GM18520 (cell line): ENCODE results near the gene CCDC27.

Experiments used
- ATAC-seq: cut with Tn5 transposase; IDR thresholded peaks from one replicate; pipeline ENCODE4 v1.9.1; 2021; ENCODE audit not compliant: unreplicated experiment

The CCDC27 gene

DNA sequence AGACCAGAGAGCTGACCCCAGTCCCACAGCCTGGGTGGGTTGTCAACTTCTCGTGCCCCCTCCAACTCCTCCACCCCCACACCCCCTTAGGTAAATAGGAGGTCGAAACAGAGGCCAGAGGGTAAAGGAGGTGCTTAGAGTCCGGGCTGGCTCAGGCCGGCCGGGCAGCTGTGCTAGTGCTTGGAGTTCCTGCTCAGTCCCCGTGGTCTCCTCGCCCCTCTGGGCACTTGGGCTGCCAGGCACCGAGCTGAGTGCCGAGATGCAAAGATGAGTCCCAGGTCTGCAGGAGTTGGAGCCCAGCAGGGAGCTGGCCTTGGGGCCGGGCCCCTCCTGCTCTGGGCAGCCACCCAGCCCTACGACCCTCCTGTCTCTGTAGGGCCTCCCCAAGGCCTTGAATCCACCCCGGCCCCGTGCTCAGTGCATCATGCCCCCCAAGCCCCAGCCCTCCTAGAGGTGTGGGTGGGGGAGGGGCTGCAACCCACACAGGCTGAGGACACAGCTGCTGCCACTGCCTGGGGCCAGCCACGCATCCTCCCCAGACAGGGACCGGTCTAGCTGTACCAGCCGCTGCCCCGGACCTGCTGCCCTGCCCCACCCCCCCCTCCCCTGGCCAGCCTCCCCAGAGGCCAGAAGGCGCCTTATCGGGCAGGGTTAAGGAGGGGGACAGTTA is 22.2 kb downstream of the CCDC27 start:
- no peak for ATAC-seq

DNA sequence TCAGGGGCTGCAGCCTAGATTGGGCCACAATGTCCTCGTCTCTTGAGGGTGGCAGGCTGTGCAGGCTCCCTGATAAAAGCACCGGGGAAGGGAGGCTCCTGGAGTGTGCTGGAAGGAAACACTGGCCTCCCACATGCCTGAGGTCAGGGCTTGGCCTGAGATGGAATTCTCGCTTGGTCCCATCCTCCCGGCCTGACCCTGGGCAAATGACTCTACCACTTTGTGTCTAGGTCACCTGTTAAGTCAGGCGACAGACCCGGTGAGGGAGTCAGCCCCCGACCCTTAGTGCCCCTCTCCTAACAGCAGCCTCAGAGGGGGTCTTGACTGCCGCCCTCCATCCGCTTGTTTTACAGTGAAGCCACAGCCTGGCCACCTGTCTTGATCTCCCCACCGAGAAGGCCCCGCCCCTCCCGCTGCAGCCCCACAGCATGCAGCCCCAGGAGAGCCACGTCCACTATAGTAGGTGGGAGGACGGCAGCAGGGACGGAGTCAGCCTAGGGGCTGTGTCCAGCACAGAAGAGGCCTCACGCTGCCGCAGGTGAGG is 22.8 kb downstream of the CCDC27 start:
- ATAC-seq, result no peak

DNA sequence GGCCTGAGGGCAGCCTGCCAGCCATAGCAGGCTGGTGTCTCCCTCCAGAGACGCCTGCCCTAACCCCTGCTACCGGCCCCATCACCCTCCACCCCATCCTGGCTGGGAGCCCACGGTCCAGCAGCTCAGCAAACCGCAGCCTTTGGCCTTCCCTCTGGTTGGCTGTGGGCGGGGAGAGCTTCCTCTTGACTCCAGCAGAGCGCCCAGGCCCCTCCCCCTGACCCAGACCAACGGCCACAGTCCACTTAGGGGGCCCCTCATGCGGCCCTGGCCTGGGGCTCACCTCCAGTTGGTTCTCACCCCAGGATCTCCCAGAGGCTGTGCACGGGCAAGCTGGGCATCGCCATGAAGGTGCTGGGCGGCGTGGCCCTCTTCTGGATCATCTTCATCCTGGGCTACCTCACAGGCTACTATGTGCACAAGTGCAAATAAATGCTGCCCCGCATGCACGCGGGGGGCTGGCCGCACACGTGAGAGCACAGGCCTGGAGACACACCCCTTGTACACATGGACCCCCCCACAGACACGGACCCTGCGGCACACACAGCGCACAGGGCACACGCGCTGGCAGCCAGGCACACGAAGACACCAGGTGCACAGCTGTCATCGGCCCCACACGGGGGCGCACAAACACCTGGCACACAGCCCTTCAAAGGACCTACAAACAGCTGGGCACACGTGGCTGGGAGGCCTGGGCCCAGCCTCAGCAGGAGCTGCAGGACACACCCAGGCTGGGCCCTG is 23.4 kb downstream of the CCDC27 start:
- no peak for ATAC-seq

DNA sequence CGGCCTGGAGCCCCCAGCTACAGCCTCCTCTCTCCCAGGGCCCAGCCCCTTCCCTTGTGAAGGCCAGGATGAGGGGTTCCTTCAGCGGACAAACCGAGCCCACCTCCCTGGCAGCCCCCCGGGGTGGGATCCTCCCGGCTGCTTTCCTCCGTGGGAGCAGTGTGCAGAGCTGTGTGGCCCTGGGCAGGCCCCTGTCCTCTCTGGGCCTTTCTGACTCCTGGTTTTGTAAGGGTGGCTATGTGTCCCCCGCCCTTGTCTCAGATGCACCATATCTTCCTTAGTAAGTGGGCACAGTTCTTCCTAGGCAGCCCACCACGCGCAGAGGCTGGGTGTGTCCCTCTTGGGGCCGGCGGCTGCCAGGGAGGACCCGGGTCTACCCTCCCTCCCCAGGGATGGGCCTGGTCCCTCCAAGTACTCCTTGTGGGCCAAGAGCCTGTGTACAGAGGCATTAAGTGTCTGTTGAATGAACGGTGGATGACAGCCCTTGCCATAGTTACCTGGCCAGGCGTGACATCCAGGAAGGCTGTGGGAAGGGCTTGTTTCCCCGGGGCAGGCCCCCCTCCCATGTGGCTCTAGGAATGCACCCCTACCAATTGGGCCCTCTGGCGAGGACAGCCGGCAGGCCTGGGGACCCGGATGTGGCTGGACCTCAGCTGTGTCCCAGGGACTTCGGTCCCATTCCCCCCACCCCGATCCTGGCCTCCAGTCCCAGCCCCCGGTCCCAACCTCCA is 24.1 kb downstream of the CCDC27 start:
- no peak for ATAC-seq

DNA sequence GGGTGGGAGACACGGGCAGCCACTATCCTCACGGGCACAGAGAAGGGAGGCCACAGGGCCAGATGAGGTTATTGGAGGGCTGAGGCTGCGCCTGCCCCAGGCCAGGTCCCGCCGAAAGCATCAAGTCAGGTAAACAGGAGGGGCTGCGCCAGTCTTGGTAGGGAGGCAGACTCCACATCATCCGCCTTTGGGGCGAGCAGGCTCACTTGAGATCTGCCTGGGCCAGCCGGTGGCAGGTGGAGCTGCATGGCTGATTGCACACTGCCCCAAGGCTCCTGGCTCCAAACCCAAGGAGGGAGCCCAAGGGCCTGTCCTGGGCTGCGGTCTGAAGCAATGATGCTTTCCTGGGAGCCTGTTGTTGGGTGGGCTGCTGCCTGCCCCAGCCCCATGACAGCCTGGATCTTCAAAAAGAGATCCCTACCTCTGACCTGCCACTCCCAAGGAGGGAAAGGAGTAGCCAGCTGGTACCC is 24.9 kb downstream of the CCDC27 start:
- no peak for ATAC-seq

DNA sequence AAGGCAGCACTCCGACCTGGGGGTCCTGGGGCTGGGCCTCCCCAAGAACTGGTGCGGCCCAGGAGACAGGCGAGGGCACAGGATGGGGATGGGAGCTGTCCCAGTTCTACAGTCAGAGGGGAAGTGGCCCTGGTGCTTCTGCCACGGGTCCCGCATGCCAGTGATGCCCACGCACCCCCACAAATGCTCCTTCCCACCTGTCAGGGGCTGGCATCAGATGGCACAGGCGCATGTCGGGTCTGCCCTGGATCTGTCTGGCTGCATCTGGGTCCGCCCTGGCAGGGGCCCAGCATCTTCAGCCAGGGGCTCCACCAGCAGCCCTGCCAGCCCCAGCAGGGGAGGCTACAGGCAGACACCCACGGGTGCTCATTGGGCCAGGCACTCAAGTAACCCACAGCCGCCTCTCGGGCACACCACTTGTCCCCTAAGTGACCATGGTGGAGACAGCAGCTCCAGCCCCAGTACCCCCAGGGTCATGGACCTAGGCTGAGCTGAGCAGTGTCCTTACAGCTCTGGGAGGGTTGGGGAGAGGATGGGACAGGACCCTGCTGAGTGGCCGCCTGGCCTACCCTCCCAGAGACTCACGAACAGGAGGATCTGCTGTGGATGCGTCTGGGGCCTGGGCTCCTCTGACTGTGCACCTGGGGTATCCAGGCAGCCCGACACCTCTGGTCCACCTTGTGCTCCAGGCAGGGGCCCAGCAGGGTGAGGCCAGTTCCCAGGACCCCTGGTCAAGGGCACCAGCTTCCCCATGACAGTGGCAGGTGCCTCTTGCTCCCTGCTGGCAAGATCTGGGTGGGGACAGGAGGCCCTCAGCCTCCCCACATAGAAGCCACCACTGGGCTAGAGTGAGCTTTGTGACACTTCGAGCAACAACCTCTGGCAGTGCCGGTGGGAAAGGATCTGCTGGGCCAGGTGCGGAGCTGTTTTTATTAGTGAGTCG is 25.7 kb downstream of the CCDC27 start:
- ATAC-seq, result no peak

DNA sequence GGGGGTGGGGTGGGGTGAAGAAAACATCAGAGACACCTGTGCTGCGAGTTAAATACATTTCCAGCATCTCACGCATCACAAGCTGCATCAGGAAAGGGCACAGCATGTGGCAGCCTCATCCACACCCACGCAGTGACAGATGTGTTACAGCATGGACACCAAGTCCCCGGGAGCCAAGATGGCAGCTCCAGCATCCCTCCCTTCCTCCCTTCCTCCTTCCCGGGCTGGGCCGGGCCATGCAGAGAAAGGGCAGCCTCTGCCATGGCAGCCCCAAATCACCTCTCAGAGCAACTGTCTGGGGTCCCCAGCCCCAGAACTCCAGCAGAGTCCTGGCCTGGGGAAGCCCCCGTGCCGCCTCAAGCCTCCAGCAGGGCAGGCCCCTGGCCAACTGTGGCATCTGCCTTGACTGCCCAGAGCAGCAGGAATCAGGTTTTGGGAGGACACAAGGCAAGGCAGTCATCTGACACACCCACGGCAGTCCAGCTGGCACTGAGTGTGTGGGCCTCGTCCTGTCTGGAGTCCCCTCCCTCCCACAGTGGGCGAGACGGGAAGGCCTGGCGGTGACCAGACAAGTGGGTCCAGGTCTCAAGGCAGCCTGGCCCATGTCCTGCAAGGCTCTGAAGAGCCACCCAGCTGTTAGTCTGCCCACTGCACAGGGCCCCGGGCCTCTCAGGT is 26.5 kb downstream of the CCDC27 start:
- no peak for ATAC-seq

DNA sequence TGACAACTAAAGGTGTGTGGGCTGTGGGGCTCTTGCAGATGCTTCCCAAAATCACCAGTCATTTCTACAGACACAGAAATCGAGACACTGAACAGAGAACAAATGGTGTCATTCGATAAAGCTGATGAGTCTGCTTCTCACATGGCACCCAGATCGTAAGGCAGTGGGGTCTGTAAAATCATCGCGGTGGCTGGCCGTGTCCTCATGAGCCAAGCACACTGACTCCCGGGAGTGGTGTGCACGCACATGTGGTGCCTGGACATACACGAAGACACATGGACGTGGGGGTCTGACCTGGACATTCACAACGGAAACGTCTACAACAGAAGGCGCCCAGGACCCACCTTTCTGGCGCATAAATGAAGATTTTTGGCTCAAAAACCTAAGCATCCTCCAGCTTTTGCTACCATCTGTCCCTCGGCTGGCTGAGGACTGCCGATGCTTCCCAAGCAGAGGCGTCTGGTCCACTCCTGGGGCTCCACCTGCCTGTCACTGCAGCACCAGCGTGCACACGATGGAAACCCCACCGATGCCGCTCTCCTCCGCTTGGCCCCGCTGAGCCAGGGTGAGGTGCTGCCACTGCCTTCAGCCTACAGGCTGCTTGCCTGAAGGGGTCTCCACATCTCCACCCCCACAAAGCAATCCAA is 27.1 kb downstream of the CCDC27 start:
- no peak for ATAC-seq

DNA sequence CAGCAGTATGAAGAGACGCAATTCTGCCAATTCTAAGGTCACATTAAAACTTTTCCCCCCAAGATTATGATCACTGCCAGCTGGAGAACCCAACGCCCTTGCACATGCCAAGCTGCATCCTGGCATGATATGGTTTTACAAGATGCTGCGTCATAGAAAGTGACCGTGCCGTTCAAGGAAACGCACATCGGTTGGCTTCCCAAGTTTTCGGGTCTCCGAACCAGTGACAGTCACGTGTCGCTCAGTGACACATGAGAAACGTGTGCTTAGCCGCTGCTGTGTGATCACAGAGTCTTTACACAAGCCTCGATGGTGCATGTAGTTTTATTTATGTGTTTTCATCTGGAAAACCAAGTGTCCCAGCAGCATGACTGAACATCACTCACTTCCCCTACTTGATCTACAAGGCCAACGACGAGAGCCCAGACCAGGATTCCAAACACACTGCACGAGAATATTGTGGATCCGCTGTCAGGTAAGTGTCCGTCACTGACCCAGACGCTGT is 27.7 kb downstream of the CCDC27 start:
- ATAC-seq, result no peak

DNA sequence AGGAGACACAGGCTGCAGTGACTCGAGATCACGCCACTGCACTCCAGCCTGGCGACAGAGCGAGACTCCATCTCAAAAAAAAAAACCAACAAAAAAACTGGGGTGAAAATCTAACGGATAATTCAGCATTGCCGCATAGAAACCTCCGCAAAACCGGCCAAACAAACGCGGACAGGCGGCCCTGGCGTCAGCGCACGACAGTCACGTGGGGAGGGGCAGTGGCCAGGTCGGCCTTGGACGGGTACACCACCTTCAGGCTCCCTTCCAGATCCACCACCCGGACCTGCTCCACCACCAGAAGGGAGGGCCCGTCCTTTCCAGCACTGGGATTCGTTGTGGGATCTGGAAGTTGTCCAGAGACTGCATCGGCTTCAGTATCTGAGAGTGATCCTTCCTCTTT is 28.7 kb downstream of the CCDC27 start:
- ATAC-seq, result no peak

DNA sequence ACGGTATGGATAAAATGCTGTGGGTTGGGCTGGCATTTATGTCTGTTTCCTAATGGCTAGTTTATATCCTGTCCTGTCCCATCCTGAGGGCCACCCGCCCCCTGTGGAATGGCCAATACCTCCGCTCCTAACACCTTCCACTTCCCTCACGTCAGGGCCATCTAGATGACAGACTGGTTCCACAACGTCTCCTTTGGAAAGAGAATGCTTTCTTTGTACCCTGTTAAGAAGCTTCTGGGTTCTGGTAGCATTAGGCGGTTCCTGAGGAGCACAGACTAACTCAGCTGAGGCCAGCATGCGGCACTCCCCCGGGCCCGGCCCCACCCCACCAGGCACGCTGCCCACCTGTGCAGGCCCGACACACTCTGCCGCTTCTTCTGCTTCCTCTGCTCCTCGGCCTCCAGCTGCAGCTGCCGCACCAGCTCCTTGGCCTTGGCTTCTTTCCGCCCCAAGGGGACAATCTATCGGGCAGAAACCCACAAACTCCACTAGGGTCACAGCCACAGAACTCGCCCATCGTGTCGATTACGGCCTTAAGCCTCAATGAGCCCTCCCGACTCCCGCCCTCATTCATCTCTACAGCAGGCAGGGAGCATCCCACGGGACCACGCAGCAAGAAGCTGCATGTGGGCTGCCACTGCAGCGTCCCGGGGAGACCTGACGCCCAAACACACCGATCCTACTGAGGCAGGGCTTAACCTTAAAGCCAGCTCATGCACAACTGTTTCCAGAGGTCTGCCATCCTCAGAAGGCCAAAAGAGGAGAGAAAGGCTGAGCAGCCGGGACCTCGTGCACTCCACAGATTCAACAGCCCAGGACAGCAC is 31.6 kb downstream of the CCDC27 start:
- no peak for ATAC-seq

DNA sequence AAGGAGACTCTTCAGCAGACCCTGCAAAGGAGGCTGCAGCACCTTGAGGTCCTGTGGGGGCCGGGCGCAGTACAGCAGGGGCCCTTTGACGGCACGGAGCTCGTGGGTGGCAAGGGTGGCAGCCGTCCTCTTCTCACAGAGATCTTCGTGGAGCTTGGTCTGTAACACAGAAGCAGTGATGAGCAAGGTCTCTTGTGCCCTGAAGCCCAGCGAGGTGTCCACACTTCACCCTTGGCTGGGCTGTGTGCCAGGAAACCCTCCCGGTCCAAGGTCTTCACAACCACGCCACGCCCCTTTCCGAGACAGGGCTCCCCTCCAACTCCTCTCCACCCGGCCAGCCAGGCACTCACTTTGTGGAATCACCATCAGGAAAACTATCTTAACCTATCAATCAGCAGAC is 32.8 kb downstream of the CCDC27 start:
- no peak for ATAC-seq

DNA sequence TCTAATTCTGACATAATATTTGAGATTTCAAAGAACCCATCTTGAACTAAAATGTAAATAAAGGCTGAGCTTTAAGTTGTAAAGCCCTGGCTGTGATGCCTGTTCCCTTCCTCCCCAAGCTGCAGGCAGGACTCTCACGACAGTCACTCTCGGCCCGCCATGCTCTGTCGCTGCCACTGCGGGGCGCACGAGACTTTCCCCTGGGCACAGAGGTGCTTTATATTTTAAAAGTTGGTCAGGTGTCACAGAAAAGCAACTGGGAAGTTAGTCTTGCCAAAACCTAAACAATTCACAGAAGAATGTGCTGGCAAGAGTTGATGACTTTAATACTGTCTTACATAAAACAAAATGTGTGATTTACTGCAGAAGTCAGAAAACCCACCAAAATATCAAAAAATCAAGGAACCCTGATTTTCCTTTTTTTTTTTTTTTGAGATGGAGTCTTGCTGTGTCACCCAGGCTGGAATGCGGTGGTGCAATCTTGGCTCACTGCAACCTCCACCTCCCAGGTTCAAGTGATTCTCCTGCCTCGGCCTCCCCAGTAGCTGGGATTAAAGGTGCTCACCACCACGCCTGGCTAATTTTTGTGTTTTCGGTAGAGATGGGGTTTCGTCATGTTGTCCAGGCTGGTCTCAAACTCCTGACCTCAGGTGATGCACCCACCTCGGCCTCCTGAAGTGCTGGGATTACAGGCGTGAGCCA is 33.4 kb downstream of the CCDC27 start:
- no peak for ATAC-seq

DNA sequence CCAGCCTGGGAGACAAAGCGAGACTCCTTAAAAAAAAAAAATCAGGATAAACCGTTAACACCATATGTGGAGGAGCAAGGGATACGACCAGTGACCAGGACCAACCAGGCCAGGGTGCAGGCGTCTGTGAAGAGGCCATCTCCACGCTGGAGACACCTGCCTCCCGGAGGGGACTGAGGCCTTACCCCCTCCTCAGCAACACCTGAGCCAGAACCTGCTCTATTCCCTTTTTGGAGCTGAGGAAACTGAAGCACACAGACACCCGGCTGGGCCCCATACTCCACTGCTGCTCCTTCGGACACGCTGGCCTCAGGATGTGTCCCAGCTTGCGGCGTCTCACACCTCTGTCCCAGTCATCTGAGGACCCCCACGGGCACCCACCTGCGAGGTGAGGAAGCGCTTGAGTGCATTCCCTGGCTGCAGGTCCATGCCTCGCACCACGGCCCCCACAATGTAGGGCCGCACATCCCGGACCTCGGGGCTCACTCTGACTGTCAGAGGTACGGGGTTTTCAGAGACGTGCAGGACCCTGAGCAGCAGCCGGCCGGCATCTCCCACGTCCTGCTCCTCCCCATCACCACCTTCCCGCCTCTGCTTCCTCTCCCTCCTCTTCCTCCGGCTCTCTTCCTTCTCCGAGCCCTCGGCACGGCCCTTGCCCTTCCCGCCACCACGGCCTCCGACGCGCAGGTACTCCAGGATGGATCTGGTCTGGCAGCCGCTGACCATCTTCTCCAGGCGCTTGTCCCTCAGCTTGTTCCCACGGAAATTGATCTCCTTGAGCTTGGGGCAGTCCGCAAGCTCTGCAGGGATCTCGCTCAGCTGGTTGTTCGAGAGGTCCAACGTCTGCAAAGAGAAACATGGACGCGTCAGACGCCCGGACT is 34.5 kb downstream of the CCDC27 start:
- no peak for ATAC-seq

DNA sequence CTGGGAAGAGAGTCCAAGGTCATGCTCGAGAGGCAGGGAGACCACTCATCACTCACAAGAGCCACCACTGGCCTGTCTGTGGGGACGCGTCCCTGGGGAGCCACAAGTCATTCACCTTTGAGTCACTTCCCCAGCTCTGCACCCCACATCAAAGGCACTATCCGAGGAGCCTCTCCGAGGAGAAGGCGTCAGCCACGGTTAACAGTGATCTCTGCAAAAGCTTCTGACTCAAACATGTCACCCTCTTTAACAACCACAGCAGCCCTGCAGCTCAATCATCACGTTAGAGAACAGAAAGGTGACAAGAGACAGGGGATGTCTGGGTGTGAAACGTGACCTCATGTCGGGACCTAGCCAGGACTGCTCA is 35.1 kb downstream of the CCDC27 start:
- no peak for ATAC-seq

DNA sequence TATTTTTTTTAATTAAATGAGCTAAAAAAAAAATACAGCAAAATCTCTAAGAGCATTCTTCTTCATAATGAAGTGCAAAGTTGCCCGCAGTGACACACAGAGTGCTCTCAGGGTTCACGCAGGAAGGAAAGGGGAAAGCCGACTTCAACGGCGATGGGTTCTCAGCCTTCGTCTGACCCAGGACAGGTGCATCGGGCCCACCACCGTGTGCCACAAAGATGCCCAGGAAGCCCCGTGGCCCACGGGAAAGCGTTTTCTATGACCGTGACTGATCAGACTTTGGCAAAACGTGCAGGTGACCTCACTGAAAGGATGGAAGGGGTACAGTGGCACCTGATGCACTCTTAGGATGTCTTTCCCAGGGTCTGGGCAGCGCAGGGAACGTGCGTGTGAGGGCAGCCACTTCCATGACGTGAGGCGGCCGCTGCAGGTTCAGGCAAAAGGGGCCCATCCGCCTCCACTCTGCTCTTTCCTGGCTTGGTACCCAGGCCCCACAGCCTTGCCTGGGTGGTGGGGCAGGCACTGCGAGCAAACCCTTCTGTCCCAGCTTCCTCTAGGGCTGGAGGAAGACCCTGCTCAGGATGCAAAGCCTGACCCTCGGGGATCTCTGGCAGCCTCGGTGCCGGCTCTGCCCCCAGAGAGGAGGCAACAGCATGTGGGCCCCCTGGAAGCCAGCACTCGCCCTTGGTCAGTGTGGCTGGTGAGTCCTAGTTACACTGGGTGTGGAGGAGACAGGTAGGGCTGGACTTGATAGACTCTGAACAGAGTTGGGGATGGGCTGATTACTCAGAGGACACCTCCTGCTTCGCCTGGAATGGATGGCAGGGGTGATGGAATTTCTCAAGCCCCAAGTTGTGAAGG is 35.7 kb downstream of the CCDC27 start:
- ATAC-seq, result no peak
